Measurements from ENCODE around the gene RGS6.

The RGS6 gene

DNA sequence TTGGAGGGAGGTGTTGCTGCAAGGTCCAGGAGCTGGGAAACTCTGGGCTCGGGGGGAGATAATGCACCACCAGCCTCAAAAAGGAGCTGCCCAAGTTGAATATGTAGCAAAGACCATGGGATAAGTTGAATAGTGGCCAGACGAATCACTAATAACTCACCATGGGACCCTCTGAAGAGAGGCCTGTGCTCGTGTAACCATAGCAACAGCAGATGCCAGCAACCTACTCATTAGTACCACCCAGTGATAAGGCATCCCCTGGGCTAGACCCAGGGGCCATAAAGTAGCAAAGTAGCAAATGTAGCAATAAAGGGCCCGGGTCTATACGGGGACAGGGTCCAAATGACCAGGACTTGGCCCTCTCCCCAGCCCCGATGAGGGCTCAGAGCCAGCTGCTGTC, 633.7 kb downstream of the RGS6 start:
- in situ Hi-C loops (cut with MboI; ENCODE audit: low sequenced_read_pairs) = no loop called here

- in situ Hi-C loops (cut with MboI; ENCODE audit: low sequenced_read_pairs) = no loop called here
Observed at GRCh38 chr14:72567226-72567625, 635.0 kb downstream of the RGS6 start.

GRCh38 chr14:72568296-72568992, 636.2 kb downstream of the RGS6 start:
- in situ Hi-C loops (cut with MboI; ENCODE audit: low sequenced_read_pairs) = no loop called here

- in situ Hi-C loops (cut with MboI; ENCODE audit: low sequenced_read_pairs) = no loop called here
Observed at GRCh38 chr14:72573725-72574417, 641.6 kb downstream of the RGS6 start.

DNA sequence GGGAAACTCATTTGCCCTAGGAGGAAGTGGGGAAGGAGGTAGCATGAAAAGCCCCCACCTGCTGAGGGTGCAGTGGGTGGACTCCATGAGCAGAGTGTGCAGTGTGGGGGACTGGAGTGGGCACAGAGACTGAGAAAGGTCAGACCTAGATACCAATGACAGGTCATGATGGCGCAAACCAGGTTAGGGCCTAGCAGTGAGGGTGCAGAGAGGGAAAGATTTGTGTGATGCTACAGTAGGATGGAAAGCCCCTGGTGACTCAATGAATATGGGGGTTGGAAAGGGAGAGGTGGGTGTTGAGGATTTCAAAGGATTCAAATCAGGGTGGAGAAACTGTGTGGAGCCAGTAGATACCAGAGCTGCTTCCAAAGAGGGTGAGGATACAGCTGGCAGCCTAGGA, 642.5 kb downstream of the RGS6 start:
- in situ Hi-C loops (cut with MboI; ENCODE audit: low sequenced_read_pairs) = no loop called here

DNA sequence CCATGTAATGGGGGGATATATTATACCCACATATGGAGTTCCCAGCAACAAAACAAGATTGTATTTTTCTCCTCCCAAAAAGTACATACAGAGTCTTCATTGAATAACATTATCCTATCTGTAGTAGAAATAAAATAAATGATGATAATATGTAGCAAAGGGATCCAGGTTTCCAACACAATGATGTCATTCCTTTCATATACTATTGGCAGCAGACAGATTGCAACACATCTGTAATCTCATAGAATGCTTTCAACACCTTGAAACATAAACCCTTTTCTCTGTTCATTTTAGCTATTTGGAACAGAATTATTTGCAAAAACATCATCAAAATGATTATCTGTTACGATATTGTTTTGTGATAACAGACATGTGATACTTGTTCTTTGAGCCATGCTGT, 644.0 kb downstream of the RGS6 start:
- in situ Hi-C loops (cut with MboI; ENCODE audit: low sequenced_read_pairs) = no loop called here

- in situ Hi-C loops (cut with MboI; ENCODE audit: low sequenced_read_pairs) = no loop called here
Observed at GRCh38 chr14:72577521-72577920, 645.3 kb downstream of the RGS6 start.

- in situ Hi-C loops (cut with MboI; ENCODE audit: low sequenced_read_pairs) = no loop called here
Observed at GRCh38 chr14:72578514-72578913, 646.3 kb downstream of the RGS6 start.

DNA sequence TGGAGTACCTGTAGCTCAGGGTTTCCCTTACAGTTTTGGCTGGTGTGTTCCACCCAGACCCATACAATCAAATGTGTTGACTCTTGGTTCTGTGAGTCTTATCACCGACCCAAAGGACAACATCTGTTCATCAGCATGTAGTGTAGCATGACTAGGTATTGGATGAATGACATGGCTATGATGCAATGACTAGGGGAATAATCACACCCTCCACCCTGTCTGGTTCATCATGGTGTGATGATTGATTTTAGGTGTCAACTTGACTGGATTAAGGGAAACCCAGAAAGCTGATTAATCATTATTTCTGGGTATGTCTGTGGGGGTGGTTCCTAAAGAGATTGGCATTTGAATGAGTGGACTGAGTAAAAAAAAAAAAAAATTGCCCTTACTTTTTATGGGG, 650.4 kb downstream of the RGS6 start:
- in situ Hi-C loops (cut with MboI; ENCODE audit: low sequenced_read_pairs) = no loop called here

DNA sequence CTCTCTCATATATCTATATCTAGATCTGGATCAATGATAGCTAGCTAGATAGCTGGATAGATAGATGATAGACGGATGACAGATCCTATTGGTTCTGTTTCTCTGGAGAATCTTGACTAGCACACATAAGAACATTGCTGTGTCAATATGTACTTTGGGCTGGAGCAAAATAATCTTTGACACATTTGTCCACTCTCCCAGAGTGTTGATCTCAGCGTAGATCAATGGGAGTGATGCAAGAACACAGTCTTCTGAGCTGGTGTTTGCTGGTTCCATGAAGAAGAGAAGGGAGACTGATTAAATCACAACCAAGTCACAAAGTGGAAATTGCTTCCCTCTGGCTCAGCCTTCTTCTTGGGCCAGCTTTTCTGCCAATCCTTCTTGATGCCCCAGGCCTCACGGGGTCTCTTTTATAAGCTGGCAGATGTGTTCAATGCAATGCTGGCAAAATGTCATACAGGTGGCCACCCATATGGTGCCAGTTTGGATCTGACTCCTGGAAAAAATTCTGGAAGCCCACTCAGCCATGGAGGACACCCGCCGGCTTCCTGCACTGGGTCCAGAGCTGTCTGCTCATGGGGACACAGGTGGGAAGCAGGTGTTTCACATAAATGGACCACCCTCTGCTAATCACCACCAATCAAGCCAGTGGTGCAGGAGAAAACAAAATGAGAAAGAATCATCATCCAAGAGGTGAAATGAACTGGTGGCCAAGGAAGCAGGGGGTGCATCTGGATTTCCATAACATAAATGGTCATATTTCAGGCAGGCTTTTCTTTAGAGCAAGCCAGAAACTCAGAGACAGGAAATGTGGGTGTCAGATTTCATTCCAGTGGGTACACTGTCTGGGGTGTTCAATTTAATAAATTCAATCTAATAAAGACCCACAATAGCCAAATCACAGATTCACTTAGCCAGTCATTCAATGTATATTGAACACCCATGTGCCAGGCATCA, 651.4 kb downstream of the RGS6 start:
- in situ Hi-C loops (cut with MboI; ENCODE audit: low sequenced_read_pairs) = no loop called here

- in situ Hi-C loops (cut with MboI; ENCODE audit: low sequenced_read_pairs) = no loop called here
Observed at GRCh38 chr14:72588521-72588920, 656.3 kb downstream of the RGS6 start.

DNA sequence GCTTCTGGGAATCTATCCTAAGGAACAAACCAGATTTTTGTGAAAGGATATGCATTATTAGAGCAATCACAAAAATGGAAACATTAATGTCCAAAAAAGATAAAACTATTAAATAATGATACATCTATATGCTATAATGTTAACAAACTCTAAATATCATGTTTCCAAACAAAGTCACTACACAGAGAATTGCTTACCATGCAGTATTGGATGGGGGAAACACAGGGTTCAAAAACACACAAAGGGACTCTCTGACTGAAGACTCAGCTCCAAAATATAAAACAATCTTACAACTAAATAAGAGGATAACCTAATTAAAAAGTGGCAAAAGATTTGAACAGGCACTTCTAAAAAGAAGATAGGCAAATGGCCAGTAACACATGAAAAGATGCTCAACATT, 657.4 kb downstream of the RGS6 start:
- in situ Hi-C loops (cut with MboI; ENCODE audit: low sequenced_read_pairs) = no loop called here

GRCh38 chr14:72590577-72590976, 658.3 kb downstream of the RGS6 start:
- in situ Hi-C loops (cut with MboI; ENCODE audit: low sequenced_read_pairs) = no loop called here

- in situ Hi-C loops (cut with MboI; ENCODE audit: low sequenced_read_pairs) = no loop called here
Observed at GRCh38 chr14:72591391-72591790, 659.2 kb downstream of the RGS6 start.

GRCh38 chr14:72594099-72594901, 662.1 kb downstream of the RGS6 start:
- in situ Hi-C loops (cut with MboI; ENCODE audit: low sequenced_read_pairs) = no loop called here

GRCh38 chr14:72595152-72595862, 663.1 kb downstream of the RGS6 start:
- in situ Hi-C loops (cut with MboI; ENCODE audit: low sequenced_read_pairs) = no loop called here

GRCh38 chr14:72597252-72598233, 665.3 kb downstream of the RGS6 start:
- in situ Hi-C loops (cut with MboI; ENCODE audit: low sequenced_read_pairs) = no loop called here

DNA sequence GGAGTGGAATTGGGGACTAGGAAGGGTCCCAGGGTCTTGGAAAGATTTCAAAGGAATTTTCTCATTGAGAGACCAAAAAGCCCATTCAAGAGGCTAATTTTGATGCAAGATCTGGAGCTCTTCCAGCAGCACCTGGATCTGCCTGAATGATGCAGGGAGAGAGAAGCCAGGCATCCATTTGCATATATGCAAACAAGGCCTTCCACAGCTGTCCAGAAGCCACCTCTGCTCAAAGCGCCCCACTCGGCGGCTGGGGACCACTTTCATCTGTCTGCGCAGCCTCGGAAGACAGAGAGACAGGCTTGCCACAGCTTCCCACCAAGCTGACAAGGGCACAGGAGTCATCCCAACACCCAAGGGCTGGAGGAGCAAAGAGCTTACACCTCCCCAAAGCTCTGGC, 666.1 kb downstream of the RGS6 start:
- in situ Hi-C loops (cut with MboI; ENCODE audit: low sequenced_read_pairs) = no loop called here

Data from HL-60/S4 (cell line).